WTC11 (cell line): ENCODE data around the gene ZNF512B. TPM values are rescaled to one million over a fixed set of nuclear protein-coding genes. Genes with fewer than 3 reads are reported as not detected.
A peak's percentile ranks its signal among the peaks of the same experiment; 100 is the strongest.
"Not testable (repeated sequence)": the region's sequence is repeated elsewhere in the genome, so short reads cannot be mapped to it uniquely, and the experiment has no call there.

Experiments
- ATAC-seq: fragments of 200-7000 bp; cut with Tn5 transposase; 2 replicates; pipeline ENCODE4 v1.10.0; 2021; ENCODE audit warnings: mild to moderate bottlenecking, moderate library complexity
- CTCF ChIA-PET: fragments of 300-600 bp; sonication (Branson Sonifier 250); formaldehyde crosslinking; loops from one replicate; lab custom pipeline; 2021; ENCODE audit warnings: antibody characterized with exemption; lab: Charles Lee
- POLR2A ChIA-PET: fragments of 350-600 bp; sonication (Branson Sonifier 250); formaldehyde crosslinking; loops from one replicate; lab custom pipeline; 2021; ENCODE audit warnings: antibody characterized with exemption; lab: Charles Lee
- DNase-seq: peaks from one replicate; pipeline ENCODE4 v3.0.0; 2021; ENCODE audit warnings: low spot score
- H3K27ac Mint-ChIP-seq: 2 replicates; pipeline ENCODE4 v1.8.0; 2021; ENCODE audit warnings: mixed read lengths
- H3K27me3 Mint-ChIP-seq: 2 replicates; pipeline ENCODE4 v1.8.0; 2021; ENCODE audit warnings: low read depth, mild to moderate bottlenecking, moderate library complexity, mixed read lengths
- H3K36me3 Mint-ChIP-seq: 2 replicates; pipeline ENCODE4 v1.8.0; 2021; ENCODE audit warnings: mixed read lengths
- H3K4me1 Mint-ChIP-seq: 2 replicates; pipeline ENCODE4 v1.8.0; 2022; ENCODE audit warnings: mixed read lengths
- H3K4me3 Mint-ChIP-seq: 2 replicates; pipeline ENCODE4 v1.8.0; 2021; ENCODE audit warnings: mild to moderate bottlenecking, moderate library complexity, mixed read lengths
- H3K9me3 Mint-ChIP-seq: 2 replicates; pipeline ENCODE4 v1.8.0; 2021; ENCODE audit warnings: mixed read lengths
- CBFB ChIP-seq: sonication (generic); formaldehyde crosslinking; IDR thresholded peaks from 2 replicates; pipeline ENCODE4 v1.8.1; 2022; ENCODE audit warnings: mild to moderate bottlenecking, low read depth, missing genetic modification reagents
- ESRRA ChIP-seq: sonication (generic); formaldehyde crosslinking; IDR thresholded peaks from 2 replicates; pipeline ENCODE4 v1.8.1; 2022; ENCODE audit warnings: mild to moderate bottlenecking, missing genetic modification reagents, borderline replicate concordance
- ETV6 ChIP-seq: sonication (generic); formaldehyde crosslinking; IDR thresholded peaks from 2 replicates; pipeline ENCODE4 v1.8.1; 2022; ENCODE audit warnings: mild to moderate bottlenecking, missing genetic modification reagents
- FOXJ3 ChIP-seq: sonication (generic); formaldehyde crosslinking; IDR thresholded peaks from 2 replicates; pipeline ENCODE4 v1.9.0; 2021; ENCODE audit warnings: missing genetic modification reagents, mild to moderate bottlenecking, borderline replicate concordance
- HMGA2 ChIP-seq: fragments of 250-450 bp; sonication (Bioruptor Pico); IDR thresholded peaks from 2 replicates; pipeline ENCODE4 v1.4.0; 2021; ENCODE audit warnings: mild to moderate bottlenecking, moderate library complexity
- HMGXB4 ChIP-seq: sonication (generic); formaldehyde crosslinking; IDR thresholded peaks from 2 replicates; pipeline ENCODE4 v1.8.1; 2023; ENCODE audit warnings: mild to moderate bottlenecking, moderate library complexity, missing genetic modification reagents
- IRF1 ChIP-seq: sonication (generic); formaldehyde crosslinking; IDR thresholded peaks from 2 replicates; pipeline ENCODE4 v1.8.0; 2023; ENCODE audit warnings: missing genetic modification reagents
- JUN ChIP-seq: sonication (generic); formaldehyde crosslinking; IDR thresholded peaks from 2 replicates; pipeline ENCODE4 v1.8.0; 2023; ENCODE audit warnings: mild to moderate bottlenecking, missing genetic modification reagents
- MYBL2 ChIP-seq: sonication (generic); formaldehyde crosslinking; IDR thresholded peaks from 2 replicates; pipeline ENCODE4 v1.8.1; 2023; ENCODE audit warnings: mild to moderate bottlenecking, moderate library complexity, missing genetic modification reagents
- NFYB ChIP-seq: sonication (generic); formaldehyde crosslinking; conservative IDR thresholded peaks from 2 replicates; pipeline ENCODE4 v1.8.0; 2022; ENCODE audit warnings: low read depth, missing genetic modification reagents
- NR3C1 ChIP-seq: sonication (generic); formaldehyde crosslinking; conservative IDR thresholded peaks from 2 replicates; pipeline ENCODE4 v1.8.1; 2023; ENCODE audit warnings: low read depth, mild to moderate bottlenecking, missing genetic modification reagents
- PRRX2 ChIP-seq: fragments of 250-450 bp; sonication (Bioruptor Pico); IDR thresholded peaks from 2 replicates; pipeline ENCODE4 v1.8.0; 2021; ENCODE audit warnings: mild to moderate bottlenecking
- SOX15 ChIP-seq: fragments of 250-450 bp; sonication (Bioruptor Pico); IDR thresholded peaks from 2 replicates; pipeline ENCODE4 v1.9.0; 2021; ENCODE audit warnings: mild to moderate bottlenecking
- SP1 ChIP-seq: sonication (generic); formaldehyde crosslinking; conservative IDR thresholded peaks from 2 replicates; pipeline ENCODE4 v1.8.1; 2022; ENCODE audit warnings: missing genetic modification reagents
- ZBTB21 ChIP-seq: sonication (generic); formaldehyde crosslinking; IDR thresholded peaks from 2 replicates; pipeline ENCODE4 v1.8.1; 2023; ENCODE audit warnings: mild to moderate bottlenecking, missing genetic modification reagents, borderline replicate concordance
- ZNF121 ChIP-seq: sonication (generic); formaldehyde crosslinking; IDR thresholded peaks from 2 replicates; pipeline ENCODE4 v1.8.0; 2023; ENCODE audit warnings: missing genetic modification reagents
- ZNF232 ChIP-seq: sonication (generic); formaldehyde crosslinking; IDR thresholded peaks from 2 replicates; pipeline ENCODE4 v1.8.0; 2022; ENCODE audit warnings: mild to moderate bottlenecking, missing genetic modification reagents
- ZNF416 ChIP-seq: fragments of 250-450 bp; sonication (Bioruptor Pico); IDR thresholded peaks from 2 replicates; pipeline ENCODE4 v1.9.0; 2021; ENCODE audit warnings: mild to moderate bottlenecking, inconsistent platforms
- total RNA-seq: library from RNA; stranded (reverse); gene quantifications from 3 replicates; pipeline ENCODE4 v1.2.3, GENCODE V29; 2021
- TF ChIP-seq, protein P1 (sequence below): sonication (generic); formaldehyde crosslinking; IDR thresholded peaks from 2 replicates; pipeline ENCODE4 v1.8.0; 2023; ENCODE audit warnings: mild to moderate bottlenecking, missing genetic modification reagents
- TF ChIP-seq, protein P2 (sequence below): sonication (generic); formaldehyde crosslinking; IDR thresholded peaks from 2 replicates; pipeline ENCODE4 v1.8.0; 2022; ENCODE audit warnings: mild to moderate bottlenecking, missing genetic modification reagents

Gene ZNF512B
- total RNA-seq, 1 experiment from 2014 or later = 23.3 TPM

- POLR2A ChIA-PET, DNase-seq, H3K36me3 Mint-ChIP-seq, ATAC-seq, H3K4me3 Mint-ChIP-seq, H3K27ac Mint-ChIP-seq, H3K9me3 Mint-ChIP-seq: not testable (repeated sequence)
- Mint-ChIP-seq H3K4me1 (peaks cover 29% of the 10 kb centered on the region), H3K27me3 (peaks cover 23% of the 10 kb centered on the region)
- CTCF ChIA-PET = interaction anchor here (1.2 kb wide), 1 partner anchor 438 kb away, joined by 3 read pairs; no protein-coding TSS in a partner anchor
These were observed 6.8 kb upstream of the ZNF512B start for GRCh38 chr20:63976511-63976910.

GRCh38 chr20:63974402-63975200, 4.9 kb upstream of the ZNF512B start:
- H3K9me3 Mint-ChIP-seq = no peaks in the 10 kb centered on the region
- peaks cover 18% of the 10 kb centered on the region for H3K4me1 Mint-ChIP-seq
- peaks cover 34% of the 10 kb centered on the region for H3K27me3 Mint-ChIP-seq
- ChIA-PET POLR2A (interaction anchor here (1.0 kb wide), 1 partner anchor 110 kb away, joined by 3 read pairs; the partner anchor contains the start of gene TPD52L2), CTCF (interaction anchor here (0.6 to 2.3 kb wide), 51 partner anchors 12 to 492 kb away, joined by 3 to 54 read pairs (median 5); partner anchors contain the start of genes ARFRP1, C20orf204, PTK6 and STMN3)
- H3K4me3 Mint-ChIP-seq = no peak overlapping the region
- H3K36me3 Mint-ChIP-seq = no peaks in the 10 kb centered on the region
- DNase-seq = no peak
- ATAC-seq = no peak
- H3K27ac Mint-ChIP-seq = 0 out of 2 replicates have a peak overlapping the region, but pooled peaks have one; percentile 32
- no peak for TF ChIP-seq HMGA2 (CRISPR knock-in tag)
- no peak for TF ChIP-seq NR3C1
- no peak for TF ChIP-seq PRRX2 (CRISPR knock-in tag)
- no peak for TF ChIP-seq ZNF232 (CRISPR knock-in tag)
- TF ChIP-seq SOX15 (CRISPR knock-in tag) = no peak
- no peak for TF ChIP-seq ZBTB21
- TF ChIP-seq IRF1 (CRISPR knock-in tag) = no peak
- no peak for TF ChIP-seq ETV6 (CRISPR knock-in tag)
- TF ChIP-seq CBFB (CRISPR knock-in tag) = no peak
- no peak for TF ChIP-seq JUN

GRCh38 chr20:63973636-63974401, 4.1 kb upstream of the ZNF512B start:
- ATAC-seq (peak; percentile 70), DNase-seq (peak; percentile 89)
- ChIA-PET CTCF (interaction anchor here (0.6 to 2.3 kb wide), 59 partner anchors 13 to 1605 kb away, joined by 3 to 54 read pairs (median 5); partner anchors contain the start of genes ARFRP1, C20orf204, PPDPF and PTK6), POLR2A (interaction anchor here (0.6 to 1.0 kb wide), 5 partner anchors 16 to 305 kb away, joined by 3 read pairs; partner anchors contain the start of genes ARFRP1, TPD52L2 and ZGPAT)
- Mint-ChIP-seq H3K27me3 (peaks cover 34% of the 10 kb centered on the region), H3K4me1 (peaks cover 18% of the 10 kb centered on the region), H3K27ac (no peak overlapping the region), H3K9me3 (no peaks in the 10 kb centered on the region), H3K36me3 (peaks cover 2% of the 10 kb centered on the region; the same call in 1 of the 2 replicates), H3K4me3 (peak overlapping the region; percentile 55)
- TF ChIP-seq MYBL2 = 0 out of 2 replicates have a peak, but pooled peaks have one; percentile 26
- TF ChIP-seq NR3C1 = no peak
- no peak for TF ChIP-seq PRRX2 (CRISPR knock-in tag)
- TF ChIP-seq SP1 (CRISPR knock-in tag) = peak; percentile 72
- TF ChIP-seq ESRRA (CRISPR knock-in tag) = no peak
- peak; percentile 82 for TF ChIP-seq ZNF121 (CRISPR knock-in tag)
- TF ChIP-seq, protein P1, sequence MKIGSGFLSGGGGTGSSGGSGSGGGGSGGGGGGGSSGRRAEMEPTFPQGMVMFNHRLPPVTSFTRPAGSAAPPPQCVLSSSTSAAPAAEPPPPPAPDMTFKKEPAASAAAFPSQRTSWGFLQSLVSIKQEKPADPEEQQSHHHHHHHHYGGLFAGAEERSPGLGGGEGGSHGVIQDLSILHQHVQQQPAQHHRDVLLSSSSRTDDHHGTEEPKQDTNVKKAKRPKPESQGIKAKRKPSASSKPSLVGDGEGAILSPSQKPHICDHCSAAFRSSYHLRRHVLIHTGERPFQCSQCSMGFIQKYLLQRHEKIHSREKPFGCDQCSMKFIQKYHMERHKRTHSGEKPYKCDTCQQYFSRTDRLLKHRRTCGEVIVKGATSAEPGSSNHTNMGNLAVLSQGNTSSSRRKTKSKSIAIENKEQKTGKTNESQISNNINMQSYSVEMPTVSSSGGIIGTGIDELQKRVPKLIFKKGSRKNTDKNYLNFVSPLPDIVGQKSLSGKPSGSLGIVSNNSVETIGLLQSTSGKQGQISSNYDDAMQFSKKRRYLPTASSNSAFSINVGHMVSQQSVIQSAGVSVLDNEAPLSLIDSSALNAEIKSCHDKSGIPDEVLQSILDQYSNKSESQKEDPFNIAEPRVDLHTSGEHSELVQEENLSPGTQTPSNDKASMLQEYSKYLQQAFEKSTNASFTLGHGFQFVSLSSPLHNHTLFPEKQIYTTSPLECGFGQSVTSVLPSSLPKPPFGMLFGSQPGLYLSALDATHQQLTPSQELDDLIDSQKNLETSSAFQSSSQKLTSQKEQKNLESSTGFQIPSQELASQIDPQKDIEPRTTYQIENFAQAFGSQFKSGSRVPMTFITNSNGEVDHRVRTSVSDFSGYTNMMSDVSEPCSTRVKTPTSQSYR (CRISPR knock-in tag) = no peak
- TF ChIP-seq, protein P2, sequence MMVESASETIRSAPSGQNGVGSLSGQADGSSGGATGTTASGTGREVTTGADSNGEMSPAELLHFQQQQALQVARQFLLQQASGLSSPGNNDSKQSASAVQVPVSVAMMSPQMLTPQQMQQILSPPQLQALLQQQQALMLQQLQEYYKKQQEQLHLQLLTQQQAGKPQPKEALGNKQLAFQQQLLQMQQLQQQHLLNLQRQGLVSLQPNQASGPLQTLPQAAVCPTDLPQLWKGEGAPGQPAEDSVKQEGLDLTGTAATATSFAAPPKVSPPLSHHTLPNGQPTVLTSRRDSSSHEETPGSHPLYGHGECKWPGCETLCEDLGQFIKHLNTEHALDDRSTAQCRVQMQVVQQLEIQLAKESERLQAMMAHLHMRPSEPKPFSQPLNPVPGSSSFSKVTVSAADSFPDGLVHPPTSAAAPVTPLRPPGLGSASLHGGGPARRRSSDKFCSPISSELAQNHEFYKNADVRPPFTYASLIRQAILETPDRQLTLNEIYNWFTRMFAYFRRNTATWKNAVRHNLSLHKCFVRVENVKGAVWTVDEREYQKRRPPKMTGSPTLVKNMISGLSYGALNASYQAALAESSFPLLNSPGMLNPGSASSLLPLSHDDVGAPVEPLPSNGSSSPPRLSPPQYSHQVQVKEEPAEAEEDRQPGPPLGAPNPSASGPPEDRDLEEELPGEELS (CRISPR knock-in tag) = no peak
- no peak for TF ChIP-seq FOXJ3
- no peak for TF ChIP-seq NFYB
- TF ChIP-seq HMGXB4 (CRISPR knock-in tag) = no peak
- TF ChIP-seq ZNF416 (CRISPR knock-in tag) = no peak
